ENCODE data around the gene C2CD4D.

C2CD4D gene

DNA sequence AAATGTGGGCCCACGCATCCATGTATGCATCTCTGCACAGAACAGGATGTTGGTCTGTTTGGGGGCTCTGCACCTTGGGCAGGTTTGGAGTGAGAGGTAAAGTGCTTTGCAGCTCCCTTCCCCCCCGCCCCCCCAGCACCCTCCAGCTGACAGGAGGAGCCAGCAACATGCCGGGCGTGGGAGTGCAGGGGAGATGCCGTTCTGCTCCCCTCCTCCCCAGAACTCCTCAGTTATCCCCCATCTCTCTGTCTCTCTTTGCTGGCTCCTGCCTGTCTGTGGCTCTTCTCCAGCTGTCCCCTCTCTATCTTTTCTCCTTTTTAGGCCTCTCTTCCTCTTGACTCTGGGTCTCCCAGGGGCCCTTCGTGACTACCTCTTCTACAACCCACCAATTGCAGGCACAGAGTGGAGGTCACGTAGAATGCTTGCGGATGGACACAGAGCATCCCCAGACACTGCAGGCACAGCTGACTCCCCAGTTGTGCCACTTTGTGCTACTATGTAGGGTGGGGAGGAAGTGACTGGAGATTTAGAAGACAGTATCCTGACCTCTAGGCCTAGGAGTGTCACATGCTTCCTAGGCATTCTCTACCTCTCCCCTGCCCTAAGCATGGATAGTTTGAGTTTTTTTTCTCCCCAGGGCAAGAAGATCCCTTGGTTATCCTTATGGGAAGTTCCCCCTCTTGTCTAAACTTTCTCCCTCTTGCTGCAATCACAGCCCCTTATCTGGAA is 6.3 kb downstream of the C2CD4D start:
- TF ChIP-seq SUZ12 (IDR thresholded peaks at IDR 0.05; ENCODE audit: extremely low read depth, insufficient read depth, insufficient read length) (no peak), YY1 (IDR thresholded peaks at IDR 0.05; ENCODE audit: insufficient read depth, insufficient read length) (no peak), ZNF274 (IDR thresholded peaks at IDR 0.05; ENCODE audit: low read depth, low read length) (no peak)
- Histone ChIP-seq H3K9ac (ENCODE audit: insufficient read length, low read depth) (no peak overlapping the region), H3K9me3 (ENCODE audit: insufficient read depth, low read length) (no peaks in the 10 kb centered on the region), H3K4me3 (ENCODE audit: insufficient read length, low read depth) (no peak overlapping the region), H3K4me1 (ENCODE audit: insufficient read depth, insufficient read length) (peaks cover 39% of the 10 kb centered on the region), H3K27me3 (ENCODE audit: insufficient read depth, insufficient read length) (peaks cover 13% of the 10 kb centered on the region), H3K36me3 (ENCODE audit: insufficient read depth, insufficient read length, low read length) (no peaks in the 10 kb centered on the region)
- no peak for DNase-seq (ENCODE audit: low read depth, low spot score)

GRCh38 chr1:151832318-151832980 is 7.2 kb downstream of the C2CD4D start:
- H3K9ac ChIP-seq (ENCODE audit: insufficient read length, low read depth), result no peak overlapping the region
- DNase-seq (ENCODE audit: low read depth, low spot score), result no peak

GRCh38 chr1:151831605-151832004 is 8.0 kb downstream of the C2CD4D start, which contains the start of gene RORC:
RORC (minus strand) TSS chr1:151831802; CDS start chr1:151831764, 38 bp downstream.
- H3K4me3 ChIP-seq (ENCODE audit: insufficient read length, low read depth), result no peak within 1 kb of the TSS
- TF ChIP-seq YY1 (IDR thresholded peaks at IDR 0.05; ENCODE audit: insufficient read depth, insufficient read length), result no peak
- no peak for TF ChIP-seq ZNF274 (IDR thresholded peaks at IDR 0.05; ENCODE audit: low read depth, low read length)
- no peak for TF ChIP-seq SUZ12 (IDR thresholded peaks at IDR 0.05; ENCODE audit: extremely low read depth, insufficient read depth, insufficient read length)
- DNase-seq (ENCODE audit: low read depth, low spot score), result no peak
- peak within 1 kb of the TSS; percentile 14 for H3K9ac ChIP-seq (ENCODE audit: insufficient read length, low read depth)
- no peaks in the 10 kb centered on the region for H3K9me3 ChIP-seq (ENCODE audit: insufficient read depth, low read length)
- H3K36me3 ChIP-seq (ENCODE audit: insufficient read depth, insufficient read length, low read length), result no peaks in the 10 kb centered on the region
- H3K4me1 ChIP-seq (ENCODE audit: insufficient read depth, insufficient read length), result peaks cover 42% of the 10 kb centered on the region
- no peaks in the 10 kb centered on the region for H3K27me3 ChIP-seq (ENCODE audit: insufficient read depth, insufficient read length)

More at GRCh38 chr1:151832318-151832980, 7.2 kb downstream of the C2CD4D start:
- peaks cover 42% of the 10 kb centered on the region for H3K4me1 ChIP-seq (ENCODE audit: insufficient read depth, insufficient read length)
- H3K9me3 ChIP-seq (ENCODE audit: insufficient read depth, low read length), result no peaks in the 10 kb centered on the region
- peaks cover 4% of the 10 kb centered on the region for H3K27me3 ChIP-seq (ENCODE audit: insufficient read depth, insufficient read length)
- TF ChIP-seq ZNF274 (IDR thresholded peaks at IDR 0.05; ENCODE audit: low read depth, low read length) (no peak), SUZ12 (IDR thresholded peaks at IDR 0.05; ENCODE audit: extremely low read depth, insufficient read depth, insufficient read length) (no peak), YY1 (IDR thresholded peaks at IDR 0.05; ENCODE audit: insufficient read depth, insufficient read length) (no peak)
- H3K36me3 ChIP-seq (ENCODE audit: insufficient read depth, insufficient read length, low read length), result no peaks in the 10 kb centered on the region
- H3K4me3 ChIP-seq (ENCODE audit: insufficient read length, low read depth), result no peak overlapping the region

DNA sequence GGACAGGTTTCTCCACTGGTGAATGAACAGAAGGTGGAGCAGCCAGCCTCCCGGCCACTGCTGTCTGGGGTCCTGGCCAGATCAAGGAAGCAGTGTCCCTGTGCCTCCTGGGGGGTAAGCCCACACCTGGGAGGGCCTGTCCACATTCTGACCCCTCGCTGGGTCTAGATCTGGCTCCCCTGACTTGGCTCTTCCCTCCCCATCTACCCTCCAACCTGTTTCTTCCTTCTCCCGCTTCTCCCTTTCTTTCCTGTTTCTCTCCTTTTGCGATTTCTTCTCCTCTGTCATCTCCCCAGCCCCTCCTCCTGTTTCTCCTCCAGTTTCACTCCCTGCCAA is 8.4 kb downstream of the C2CD4D start:
- DNase-seq (ENCODE audit: low read depth, low spot score), result no peak
- Histone ChIP-seq H3K4me3 (ENCODE audit: insufficient read length, low read depth) (no peak overlapping the region), H3K4me1 (ENCODE audit: insufficient read depth, insufficient read length) (peaks cover 44% of the 10 kb centered on the region), H3K27me3 (ENCODE audit: insufficient read depth, insufficient read length) (no peaks in the 10 kb centered on the region), H3K36me3 (ENCODE audit: insufficient read depth, insufficient read length, low read length) (no peaks in the 10 kb centered on the region), H3K9ac (ENCODE audit: insufficient read length, low read depth) (peak overlapping the region; percentile 14), H3K9me3 (ENCODE audit: insufficient read depth, low read length) (no peaks in the 10 kb centered on the region)
- TF ChIP-seq ZNF274 (IDR thresholded peaks at IDR 0.05; ENCODE audit: low read depth, low read length), result no peak
- no peak for TF ChIP-seq YY1 (IDR thresholded peaks at IDR 0.05; ENCODE audit: insufficient read depth, insufficient read length)
- no peak for TF ChIP-seq SUZ12 (IDR thresholded peaks at IDR 0.05; ENCODE audit: extremely low read depth, insufficient read depth, insufficient read length)

GRCh38 chr1:151830055-151830454 is 9.6 kb downstream of the C2CD4D start:
- Histone ChIP-seq H3K4me3 (ENCODE audit: insufficient read length, low read depth) (no peak overlapping the region), H3K4me1 (ENCODE audit: insufficient read depth, insufficient read length) (peaks cover 53% of the 10 kb centered on the region), H3K9ac (ENCODE audit: insufficient read length, low read depth) (no peak overlapping the region), H3K27me3 (ENCODE audit: insufficient read depth, insufficient read length) (no peaks in the 10 kb centered on the region), H3K9me3 (ENCODE audit: insufficient read depth, low read length) (no peaks in the 10 kb centered on the region), H3K36me3 (ENCODE audit: insufficient read depth, insufficient read length, low read length) (no peaks in the 10 kb centered on the region)
- no peak for TF ChIP-seq YY1 (IDR thresholded peaks at IDR 0.05; ENCODE audit: insufficient read depth, insufficient read length)
- DNase-seq (ENCODE audit: low read depth, low spot score), result no peak

- H3K27me3 ChIP-seq (ENCODE audit: insufficient read depth, insufficient read length), result no peaks in the 10 kb centered on the region
- H3K9ac ChIP-seq (ENCODE audit: insufficient read length, low read depth), result no peak overlapping the region
- H3K36me3 ChIP-seq (ENCODE audit: insufficient read depth, insufficient read length, low read length), result no peaks in the 10 kb centered on the region
- DNase-seq (ENCODE audit: low read depth, low spot score), result no peak
- H3K4me1 ChIP-seq (ENCODE audit: insufficient read depth, insufficient read length), result peaks cover 53% of the 10 kb centered on the region
- H3K4me3 ChIP-seq (ENCODE audit: insufficient read length, low read depth), result no peak overlapping the region
- no peaks in the 10 kb centered on the region for H3K9me3 ChIP-seq (ENCODE audit: insufficient read depth, low read length)
- TF ChIP-seq YY1 (IDR thresholded peaks at IDR 0.05; ENCODE audit: insufficient read depth, insufficient read length) (no peak), SUZ12 (IDR thresholded peaks at IDR 0.05; ENCODE audit: extremely low read depth, insufficient read depth, insufficient read length) (no peak), ZNF274 (IDR thresholded peaks at IDR 0.05; ENCODE audit: low read depth, low read length) (no peak)
Observed at GRCh38 chr1:151829352-151830046, 10.1 kb downstream of the C2CD4D start.

DNA sequence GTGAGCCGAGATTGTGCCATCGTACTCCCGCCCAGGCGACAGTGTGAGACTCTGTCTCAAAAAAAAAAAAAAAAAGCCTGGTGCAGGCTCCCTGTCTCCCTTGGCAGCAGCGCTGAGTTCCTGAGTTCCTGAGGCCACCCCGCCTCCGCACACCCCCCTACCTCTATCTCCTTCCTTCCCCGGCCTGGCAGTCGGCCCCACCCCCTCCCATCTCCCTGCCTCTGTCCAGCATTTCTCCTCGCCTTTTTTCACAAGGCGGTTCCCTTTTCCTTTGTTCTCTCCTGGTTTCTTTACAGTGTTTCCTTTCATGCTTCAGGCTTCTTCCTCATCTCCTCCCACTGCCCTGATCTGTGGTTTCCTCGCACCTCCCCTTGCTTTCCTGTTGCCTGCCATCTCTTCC is 10.7 kb downstream of the C2CD4D start:
- H3K27me3 ChIP-seq (ENCODE audit: insufficient read depth, insufficient read length), result no peaks in the 10 kb centered on the region
- no peak for TF ChIP-seq YY1 (IDR thresholded peaks at IDR 0.05; ENCODE audit: insufficient read depth, insufficient read length)
- no peak for TF ChIP-seq SUZ12 (IDR thresholded peaks at IDR 0.05; ENCODE audit: extremely low read depth, insufficient read depth, insufficient read length)
- no peak for TF ChIP-seq ZNF274 (IDR thresholded peaks at IDR 0.05; ENCODE audit: low read depth, low read length)
- no peaks in the 10 kb centered on the region for H3K9me3 ChIP-seq (ENCODE audit: insufficient read depth, low read length)
- DNase-seq (ENCODE audit: low read depth, low spot score), result peak; percentile 77
- H3K9ac ChIP-seq (ENCODE audit: insufficient read length, low read depth), result no peak overlapping the region
- H3K36me3 ChIP-seq (ENCODE audit: insufficient read depth, insufficient read length, low read length), result no peaks in the 10 kb centered on the region
- H3K4me3 ChIP-seq (ENCODE audit: insufficient read length, low read depth), result no peak overlapping the region
- H3K4me1 ChIP-seq (ENCODE audit: insufficient read depth, insufficient read length), result peaks cover 49% of the 10 kb centered on the region
